Astrocyte (in vitro differentiated cells and primary cell): ENCODE results near the gene RGS14.

ENCODE experiments used
- CTCF ChIP-seq: IDR thresholded peaks from 2 replicates; pipeline ENCODE4 v1.5.1; 2011; ENCODE audit warnings: low read depth, mild to moderate bottlenecking, inconsistent platforms, low read length, moderate library complexity; ENCODE audit not compliant: insufficient read depth
- EZH2 ChIP-seq: IDR thresholded peaks from 2 replicates; pipeline ENCODE4 v1.6.1; 2012; ENCODE audit warnings: mild to moderate bottlenecking, low read length, inconsistent platforms; ENCODE audit not compliant: insufficient read depth

GRCh38 chr5:177386542-177386941, 28.8 kb downstream of the RGS14 start:
- no peak for TF ChIP-seq CTCF
- no peak for TF ChIP-seq EZH2
